ENCODE data around the gene ARHGAP10. TPM values are rescaled to one million over a fixed set of nuclear protein-coding genes. Genes with fewer than 3 reads are reported as not detected.

Gene ARHGAP10
- total RNA-seq, 4 donors from 2014 or later, result 186 to 296 (median 192) TPM

GRCh38 chr4:148089624-148090023 lies 357.7 kb downstream of the ARHGAP10 start:
- Histone ChIP-seq H3K4me3 (no peak overlapping the region), H3K27me3 (no peaks in the 10 kb centered on the region), H3K27ac (replicated peaks in 1 of 4) (no peak overlapping the region), H3K4me1 (peaks cover 0 to 12% (median 6%) of the 10 kb centered on the region in 4 donors), H3K36me3 (no peaks in the 10 kb centered on the region), H3K9me3 (no peaks in the 10 kb centered on the region)
- no peak for TF ChIP-seq EP300 (IDR thresholded peaks at IDR 0.05)
- TF ChIP-seq CTCF (IDR thresholded peaks at IDR 0.05), result no peak
- TF ChIP-seq POLR2AphosphoS5 (IDR thresholded peaks at IDR 0.05), result no peak
- no peak for TF ChIP-seq POLR2A (IDR thresholded peaks at IDR 0.05; ENCODE audit: low read depth)
- WGBS, result 94% methylated on average over 6 of the region's 6 CpGs
- peak; percentile 78 for DNase-seq (ENCODE audit: extremely low spot score)
- intact Hi-C loops (cut with DNase I), result loop anchor here (10.0 kb wide), 1 partner anchor 355 kb away; the partner anchor contains the start of gene NR3C2

- intact Hi-C loops (cut with DNase I), result loop anchor here (10.0 kb wide), 1 partner anchor 355 kb away; the partner anchor contains the start of gene NR3C2
- peak; percentile 87 for DNase-seq (ENCODE audit: extremely low spot score)
- 85% methylated on average over 5 of the region's 6 CpGs for WGBS
These were observed 358.1 kb downstream of the ARHGAP10 start for GRCh38 chr4:148090029-148090428.

GRCh38 chr4:148090503-148091476 lies 358.9 kb downstream of the ARHGAP10 start:
- Histone ChIP-seq H3K4me1 (peaks cover 0 to 12% (median 6%) of the 10 kb centered on the region in 4 donors), H3K27ac (replicated peaks in 1 of 4) (no peak overlapping the region), H3K9me3 (no peaks in the 10 kb centered on the region), H3K36me3 (no peaks in the 10 kb centered on the region), H3K27me3 (no peaks in the 10 kb centered on the region), H3K4me3 (no peak overlapping the region)
- DNase-seq (ENCODE audit: extremely low spot score), result peak; percentile 74
- TF ChIP-seq CTCF (IDR thresholded peaks at IDR 0.05) (no peak), POLR2AphosphoS5 (IDR thresholded peaks at IDR 0.05) (no peak), EP300 (IDR thresholded peaks at IDR 0.05) (no peak), POLR2A (IDR thresholded peaks at IDR 0.05; ENCODE audit: low read depth) (no peak)
- 94% methylated on average over 12 of the region's 17 CpGs for WGBS
- intact Hi-C loops (cut with DNase I), result loop anchor here (10.0 kb wide), 1 partner anchor 354 kb away; the partner anchor contains the start of gene NR3C2

More at GRCh38 chr4:148090029-148090428, 358.1 kb downstream of the ARHGAP10 start:
- Histone ChIP-seq H3K4me1 (peaks cover 0 to 12% (median 6%) of the 10 kb centered on the region in 4 donors), H3K9me3 (no peaks in the 10 kb centered on the region), H3K36me3 (no peaks in the 10 kb centered on the region), H3K27me3 (no peaks in the 10 kb centered on the region), H3K4me3 (no peak overlapping the region), H3K27ac (replicated peaks in 1 of 4) (no peak overlapping the region)
- TF ChIP-seq POLR2AphosphoS5 (IDR thresholded peaks at IDR 0.05) (no peak), CTCF (IDR thresholded peaks at IDR 0.05) (no peak), POLR2A (IDR thresholded peaks at IDR 0.05; ENCODE audit: low read depth) (no peak), EP300 (IDR thresholded peaks at IDR 0.05) (no peak)

- Histone ChIP-seq H3K36me3 (no peaks in the 10 kb centered on the region), H3K4me3 (no peak overlapping the region), H3K4me1 (peaks cover 0 to 12% (median 6%) of the 10 kb centered on the region in 4 donors), H3K27me3 (no peaks in the 10 kb centered on the region), H3K27ac (replicated peaks in 1 of 4) (no peak overlapping the region), H3K9me3 (no peaks in the 10 kb centered on the region)
- intact Hi-C loops (cut with DNase I), result loop anchor here (10.0 kb wide), 1 partner anchor 353 kb away; the partner anchor contains the start of gene NR3C2
- peak; percentile 77 for DNase-seq (ENCODE audit: extremely low spot score)
- no peak for TF ChIP-seq POLR2AphosphoS5 (IDR thresholded peaks at IDR 0.05)
- no peak for TF ChIP-seq CTCF (IDR thresholded peaks at IDR 0.05)
- TF ChIP-seq POLR2A (IDR thresholded peaks at IDR 0.05; ENCODE audit: low read depth), result no peak
- no peak for TF ChIP-seq EP300 (IDR thresholded peaks at IDR 0.05)
- 73% methylated on average over 4 of the region's 4 CpGs for WGBS
These were observed 360.0 kb downstream of the ARHGAP10 start for GRCh38 chr4:148091896-148092295.

Measured in esophagus muscularis mucosa (tissue), 4 donors.